ENCODE results near the gene KANSL1L. TPM values are rescaled to one million over a fixed set of nuclear protein-coding genes. Genes with fewer than 3 reads are reported as not detected.
A peak's percentile ranks its signal among the peaks of the same experiment; 100 is the strongest.

Gene KANSL1L
- total and polyA plus RNA-seq, 2 donors (not counting 1 experiment from before 2014, with no cell fraction given): 7.3 to 26.1 TPM

GRCh38 chr2:210009896-210010295 lies 161.3 kb downstream of the KANSL1L start:
- Histone ChIP-seq H4K20me1 (ENCODE audit: control insufficient read depth, extremely low read depth, insufficient read depth, low read length) (no peaks in the 10 kb centered on the region), H3K4me1 (ENCODE audit: control insufficient read depth, extremely low read depth, insufficient read depth, low read length) (no peaks in the 10 kb centered on the region), H2AFZ (ENCODE audit: low read length) (no peak overlapping the region), H3K9me3 (ENCODE audit: control insufficient read depth, insufficient read depth, low read depth, low read length) (no peaks in the 10 kb centered on the region), H3K4me3 (replicated peaks in 1 of 4; ENCODE audit: control extremely low read depth in 1 of 4, insufficient read depth in 1 of 4, low read depth in 3 of 4, low read length in 4 of 4) (no peak overlapping the region), H3K4me2 (ENCODE audit: extremely low read depth, insufficient read depth, low read length) (no peak overlapping the region), H3K27ac (ENCODE audit: insufficient read depth, low read length) (no peak overlapping the region), H3K79me2 (ENCODE audit: control insufficient read depth, insufficient read depth, low read length) (peaks cover 65% of the 10 kb centered on the region), H3K27me3 (ENCODE audit: control insufficient read depth, insufficient read depth, low read length) (no peaks in the 10 kb centered on the region), H3K36me3 (ENCODE audit: control insufficient read depth, insufficient read depth, low read length) (no peaks in the 10 kb centered on the region), H3K9ac (ENCODE audit: insufficient read depth, low read length) (no peak overlapping the region)
- no peak for DNase-seq (ENCODE audit: low read depth in 2 of 2)
- TF ChIP-seq EZH2 (IDR thresholded peaks at IDR 0.05; ENCODE audit: low read length, missing control alignments) (no peak), CTCF (conservative IDR thresholded peaks at IDR 0.05 in 1 of 2, IDR thresholded peaks at IDR 0.05 in 1 of 2; ENCODE audit: low read depth in 1 of 2, low read length in 2 of 2) (no peak)

GRCh38 chr2:210009126-210009525 lies 162.1 kb downstream of the KANSL1L start:
- Histone ChIP-seq H3K4me3 (replicated peaks in 1 of 4; ENCODE audit: control extremely low read depth in 1 of 4, insufficient read depth in 1 of 4, low read depth in 3 of 4, low read length in 4 of 4) (no peak overlapping the region), H3K9me3 (ENCODE audit: control insufficient read depth, insufficient read depth, low read depth, low read length) (no peaks in the 10 kb centered on the region), H3K4me1 (ENCODE audit: control insufficient read depth, extremely low read depth, insufficient read depth, low read length) (no peaks in the 10 kb centered on the region), H3K4me2 (ENCODE audit: extremely low read depth, insufficient read depth, low read length) (no peak overlapping the region), H3K27ac (ENCODE audit: insufficient read depth, low read length) (no peak overlapping the region), H3K27me3 (ENCODE audit: control insufficient read depth, insufficient read depth, low read length) (no peaks in the 10 kb centered on the region), H4K20me1 (ENCODE audit: control insufficient read depth, extremely low read depth, insufficient read depth, low read length) (no peaks in the 10 kb centered on the region), H2AFZ (ENCODE audit: low read length) (no peak overlapping the region), H3K36me3 (ENCODE audit: control insufficient read depth, insufficient read depth, low read length) (no peaks in the 10 kb centered on the region), H3K79me2 (ENCODE audit: control insufficient read depth, insufficient read depth, low read length) (peaks cover 73% of the 10 kb centered on the region), H3K9ac (ENCODE audit: insufficient read depth, low read length) (no peak overlapping the region)
- no peak for DNase-seq (ENCODE audit: low read depth in 2 of 2)
- no peak for TF ChIP-seq EZH2 (IDR thresholded peaks at IDR 0.05; ENCODE audit: low read length, missing control alignments)
- TF ChIP-seq CTCF (conservative IDR thresholded peaks at IDR 0.05 in 1 of 2, IDR thresholded peaks at IDR 0.05 in 1 of 2; ENCODE audit: low read depth in 1 of 2, low read length in 2 of 2): no peak

- DNase-seq (ENCODE audit: low read depth in 2 of 2): peak in 1 of 2 donors; percentile 11
- peaks cover 2% of the 10 kb centered on the region for H3K4me1 ChIP-seq (ENCODE audit: control insufficient read depth, extremely low read depth, insufficient read depth, low read length)
These were observed 163.3 kb downstream of the KANSL1L start for GRCh38 chr2:210007895-210008294.

More at GRCh38 chr2:210007895-210008294, 163.3 kb downstream of the KANSL1L start:
- H3K4me3 ChIP-seq (replicated peaks in 1 of 4; ENCODE audit: control extremely low read depth in 1 of 4, insufficient read depth in 1 of 4, low read depth in 3 of 4, low read length in 4 of 4): no peak overlapping the region
- H4K20me1 ChIP-seq (ENCODE audit: control insufficient read depth, extremely low read depth, insufficient read depth, low read length): no peaks in the 10 kb centered on the region
- H3K9me3 ChIP-seq (ENCODE audit: control insufficient read depth, insufficient read depth, low read depth, low read length): no peaks in the 10 kb centered on the region
- H2AFZ ChIP-seq (ENCODE audit: low read length): no peak overlapping the region
- no peak overlapping the region for H3K4me2 ChIP-seq (ENCODE audit: extremely low read depth, insufficient read depth, low read length)
- TF ChIP-seq EZH2 (IDR thresholded peaks at IDR 0.05; ENCODE audit: low read length, missing control alignments) (no peak), CTCF (conservative IDR thresholded peaks at IDR 0.05 in 1 of 2, IDR thresholded peaks at IDR 0.05 in 1 of 2; ENCODE audit: low read depth in 1 of 2, low read length in 2 of 2) (no peak)
- no peaks in the 10 kb centered on the region for H3K36me3 ChIP-seq (ENCODE audit: control insufficient read depth, insufficient read depth, low read length)
- no peak overlapping the region for H3K9ac ChIP-seq (ENCODE audit: insufficient read depth, low read length)
- H3K27me3 ChIP-seq (ENCODE audit: control insufficient read depth, insufficient read depth, low read length): no peaks in the 10 kb centered on the region
- H3K79me2 ChIP-seq (ENCODE audit: control insufficient read depth, insufficient read depth, low read length): peaks cover 82% of the 10 kb centered on the region
- no peak overlapping the region for H3K27ac ChIP-seq (ENCODE audit: insufficient read depth, low read length)

Measured in fibroblast of lung (primary cell).